ENCODE measurements around the gene NME5. TPM values are rescaled to one million over a fixed set of nuclear protein-coding genes. Genes with fewer than 3 reads are reported as not detected.

NME5 gene
- total and polyA plus RNA-seq, 2 of the 8 experiments (the other 6 are each of a cell fraction or from before 2014, with no cell fraction given) = 0.48 to 0.89 TPM

DNA sequence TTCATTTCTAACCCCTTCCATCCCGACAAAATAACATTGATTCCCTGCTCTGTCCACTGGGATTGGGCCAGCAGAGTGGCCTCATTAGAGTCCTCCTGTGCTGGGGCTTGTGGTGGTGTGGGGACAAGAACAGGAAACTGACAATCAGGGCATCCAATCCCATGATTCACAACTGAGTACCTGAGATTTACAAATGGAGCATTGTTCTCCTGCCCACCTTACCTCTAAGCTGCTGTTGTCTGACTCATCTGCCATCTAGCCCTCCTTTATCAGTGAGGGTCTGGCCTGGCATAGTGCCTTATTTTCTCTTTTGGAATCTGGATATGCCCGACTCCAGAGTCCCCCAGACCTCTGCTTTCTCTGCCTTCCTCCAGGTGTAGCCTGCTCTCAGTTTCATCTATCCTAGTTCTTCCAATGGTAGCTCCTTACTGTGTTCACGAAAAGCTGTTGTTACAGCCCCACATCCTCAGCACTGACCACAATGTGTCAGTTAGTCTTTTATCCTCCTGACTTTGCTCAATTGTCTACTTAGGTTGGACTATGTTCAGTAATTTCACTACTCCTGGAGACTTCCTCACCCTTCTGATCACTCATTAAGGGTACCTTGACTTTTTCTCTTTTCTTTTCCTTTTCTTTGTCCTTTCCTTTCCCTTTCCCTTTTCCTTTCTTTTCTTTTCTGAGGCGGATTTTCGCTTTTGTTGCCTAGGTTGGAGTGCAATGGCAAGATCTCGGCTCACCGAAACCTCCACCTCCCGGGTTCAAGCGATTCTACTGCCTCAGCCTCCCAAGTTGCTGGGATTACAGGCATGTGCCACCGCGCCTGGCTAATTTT is 42.0 kb downstream of the NME5 start (continued):
- TF ChIP-seq CHD7 (IDR thresholded peaks at IDR 0.05; ENCODE audit: insufficient replicate concordance, low read length) = no peak

All from H1 (cell line).